Fibroblast of skin of right quadriceps (primary cell): Measurements from ENCODE around the gene NFYA.

ENCODE experiments used
- DNase-seq: peaks from one replicate; pipeline ENCODE4 v3.0.0-alpha.2; 2013

NFYA gene

DNA sequence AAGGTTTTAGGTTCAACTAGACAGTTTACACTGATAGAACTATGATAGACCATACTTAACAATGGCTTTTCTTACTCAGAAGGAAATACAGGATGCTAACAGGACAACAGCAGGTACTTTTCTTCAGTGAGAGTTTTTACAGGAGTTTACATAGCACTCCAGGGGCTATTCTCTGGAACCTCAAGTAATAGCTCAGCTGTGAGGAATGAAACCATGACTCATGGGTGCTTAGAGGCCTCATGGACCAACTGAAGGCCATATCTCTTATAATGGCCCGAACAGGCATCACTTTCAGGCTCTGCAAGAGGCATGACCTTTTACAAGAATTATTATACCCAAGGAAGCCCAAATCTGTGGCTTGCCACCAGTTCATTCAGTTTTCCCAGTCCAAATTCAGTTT, 49.6 kb downstream of the NFYA start:
- DNase-seq, result peak; percentile 6

- DNase-seq, result no peak
These were observed 50.1 kb downstream of the NFYA start for GRCh38 chr6:41122918-41123317.

- DNase-seq, result no peak
These were observed 52.5 kb downstream of the NFYA start for GRCh38 chr6:41125282-41125681.

- no peak for DNase-seq
These were observed 59.5 kb downstream of the NFYA start for GRCh38 chr6:41132254-41132653.

DNA sequence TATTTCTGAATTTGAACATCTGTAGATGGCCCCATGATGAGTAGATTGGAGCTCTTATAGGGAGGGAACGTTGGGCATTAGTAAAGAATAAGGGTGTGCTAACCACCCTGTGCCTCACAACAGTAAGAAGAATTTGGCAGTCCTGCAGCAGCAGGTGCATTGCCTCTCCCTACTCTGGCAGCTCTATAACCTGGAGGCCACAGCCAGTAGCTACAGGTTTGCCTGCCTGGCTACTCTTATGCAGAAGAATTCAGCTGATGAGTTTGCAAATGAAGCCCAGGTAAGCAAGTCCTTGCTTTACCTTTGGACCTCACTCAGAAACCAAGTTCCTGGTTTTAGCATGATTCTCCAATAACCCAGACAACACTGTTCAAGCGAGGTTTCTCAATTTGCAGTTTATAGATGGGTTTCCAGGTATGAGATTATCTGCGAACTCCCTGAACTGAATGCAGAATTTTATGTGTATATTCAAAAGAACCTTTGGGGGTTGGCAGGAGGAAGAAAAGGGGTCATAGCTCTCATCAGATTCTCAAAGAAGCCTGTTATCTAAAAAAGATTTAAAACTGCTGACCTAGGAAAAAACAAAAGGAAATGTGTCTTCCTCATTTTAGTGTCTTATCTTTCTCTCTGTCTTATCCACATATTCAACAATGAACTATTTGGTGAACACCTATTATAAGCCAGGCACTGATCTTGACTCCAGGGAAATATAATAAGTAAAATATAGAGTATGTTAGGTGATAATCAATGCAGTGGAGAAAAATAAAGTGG, 62.5 kb downstream of the NFYA start:
- no peak for DNase-seq

DNA sequence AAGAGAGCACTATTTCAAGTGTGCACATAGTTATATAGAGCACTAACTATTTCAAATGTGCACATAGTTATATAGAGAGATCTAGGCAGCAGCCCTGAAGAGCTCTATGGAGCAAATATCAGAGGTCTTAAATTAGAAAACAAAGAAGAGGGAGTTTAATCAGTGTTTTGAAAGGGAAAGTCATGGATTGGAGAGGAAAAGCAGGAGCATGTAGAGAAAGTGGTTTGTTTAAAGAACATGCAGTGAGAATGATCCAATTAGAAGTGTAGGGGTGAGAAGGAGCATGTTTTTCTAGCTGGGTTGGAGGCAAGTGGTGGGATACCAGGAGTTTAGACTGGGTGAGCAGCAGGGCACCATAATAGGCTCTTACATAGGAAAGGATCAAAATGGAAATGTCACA, 64.1 kb downstream of the NFYA start:
- DNase-seq, result no peak

GRCh38 chr6:41147917-41148316, 75.1 kb downstream of the NFYA start:
- no peak for DNase-seq
